Colonic mucosa (tissue), 4 donors: ENCODE measurements around the gene NOVA1. TPM values are rescaled to one million over a fixed set of nuclear protein-coding genes. Genes with fewer than 3 reads are reported as not detected.

Source experiments
- DNase-seq: peaks from one replicate; pipeline ENCODE4 v3.0.0-alpha.2; 2020
- H3K27ac ChIP-seq: fragments of 200-600 bp; one replicate; pipeline ENCODE4 v1.8.0; 2021
- H3K27me3 ChIP-seq: fragments of 200-600 bp; one replicate; pipeline ENCODE4 v1.8.0; 2021
- H3K36me3 ChIP-seq: fragments of 200-600 bp; one replicate; pipeline ENCODE4 v1.8.0; 2021
- H3K4me1 ChIP-seq: fragments of 200-600 bp; one replicate; pipeline ENCODE4 v1.8.0; 2021; ENCODE audit warnings: mild to moderate bottlenecking
- H3K4me3 ChIP-seq: fragments of 200-600 bp; one replicate; pipeline ENCODE4 v1.8.0; 2021
- H3K9ac ChIP-seq, 2 donors: one replicate each; pipeline ENCODE4 v1.7.0; 2013; ENCODE audit warnings: control low read depth in 2 of 2, low read depth in 2 of 2, low read length in 2 of 2
- H3K9me3 ChIP-seq: fragments of 200-600 bp; one replicate; pipeline ENCODE4 v1.8.0; 2021
- CTCF ChIP-seq: fragments of 200-600 bp; IDR thresholded peaks from one replicate; pipeline ENCODE4 v1.8.0; 2022; ENCODE audit warnings: antibody characterized with exemption, mild to moderate bottlenecking
- intact Hi-C: fragments of 100-400 bp; cut with DNase I; formaldehyde crosslinking; loops from one replicate; pipeline ENCODE4 v1.14.1; 2022
- total RNA-seq, 2 donors: library from RNA; stranded (reverse); fragmentation: NEBNext Ultra II Directional in 1 of 2; extraction: Animal tissue kit (Norgen Biotek cat#: 25700) in 1 of 2; gene quantifications; one replicate each; pipeline ENCODE4 v1.2.1, GENCODE V29; 2021
- donor health status: healthy.
- donor health status: DM: no; HTN: no; CAD: no.
- donor health status: DM: no; HTN: no; CAD: no.

Gene NOVA1
- total RNA-seq, 2 donors from 2014 or later, result 3.6 to 3.7 TPM

- no peak for DNase-seq
- intact Hi-C loops, result no loop called here
- no peak overlapping the region for H3K27ac ChIP-seq
- H3K9me3 ChIP-seq, result no peaks in the 10 kb centered on the region
- H3K9ac ChIP-seq, result no peak overlapping the region
- H3K36me3 ChIP-seq, result no peaks in the 10 kb centered on the region
- H3K27me3 ChIP-seq, result no peaks in the 10 kb centered on the region
- no peaks in the 10 kb centered on the region for H3K4me1 ChIP-seq
- no peak for TF ChIP-seq CTCF
- no peak overlapping the region for H3K4me3 ChIP-seq
Measured at GRCh38 chr14:26548406-26548805, 49.4 kb downstream of the NOVA1 start.

- Histone ChIP-seq H3K27ac (no peak overlapping the region), H3K4me3 (no peak overlapping the region), H3K36me3 (no peaks in the 10 kb centered on the region), H3K9ac (no peak overlapping the region), H3K9me3 (no peaks in the 10 kb centered on the region), H3K27me3 (no peaks in the 10 kb centered on the region), H3K4me1 (no peaks in the 10 kb centered on the region)
- DNase-seq, result no peak
- intact Hi-C loops, result no loop called here
- no peak for TF ChIP-seq CTCF
Measured at GRCh38 chr14:26538176-26538575, 59.7 kb downstream of the NOVA1 start.

- no peak for DNase-seq
- Histone ChIP-seq H3K27me3 (no peaks in the 10 kb centered on the region), H3K36me3 (no peaks in the 10 kb centered on the region), H3K9me3 (no peaks in the 10 kb centered on the region), H3K4me3 (no peak overlapping the region), H3K9ac (no peak overlapping the region), H3K4me1 (no peaks in the 10 kb centered on the region), H3K27ac (no peak overlapping the region)
- TF ChIP-seq CTCF, result no peak
- intact Hi-C loops, result no loop called here
Measured at GRCh38 chr14:26531894-26532293, 65.9 kb downstream of the NOVA1 start.

GRCh38 chr14:26528415-26529182, 69.2 kb downstream of the NOVA1 start:
- intact Hi-C loops, result no loop called here
- H3K27ac ChIP-seq, result no peak overlapping the region
- H3K4me3 ChIP-seq, result no peak overlapping the region

GRCh38 chr14:26527095-26527494, 70.7 kb downstream of the NOVA1 start:
- no peak for DNase-seq
- no peak overlapping the region for H3K4me3 ChIP-seq
- no peaks in the 10 kb centered on the region for H3K9me3 ChIP-seq
- no peaks in the 10 kb centered on the region for H3K4me1 ChIP-seq
- intact Hi-C loops, result no loop called here
- no peak overlapping the region for H3K9ac ChIP-seq
- no peak for TF ChIP-seq CTCF
- no peaks in the 10 kb centered on the region for H3K36me3 ChIP-seq
- no peak overlapping the region for H3K27ac ChIP-seq
- H3K27me3 ChIP-seq, result no peaks in the 10 kb centered on the region

More at GRCh38 chr14:26528415-26529182, 69.2 kb downstream of the NOVA1 start:
- Histone ChIP-seq H3K27me3 (no peaks in the 10 kb centered on the region), H3K4me1 (no peaks in the 10 kb centered on the region), H3K9me3 (no peaks in the 10 kb centered on the region), H3K9ac (no peak overlapping the region), H3K36me3 (no peaks in the 10 kb centered on the region)
- TF ChIP-seq CTCF, result no peak
- DNase-seq, result peak; percentile 20
